Suprapubic skin (tissue), 3 donors: ENCODE data around the gene SRCAP.

Experiments used
- CTCF ChIP-seq, 2 donors: fragments of 200-600 bp in 1 of 2; fragments of 450-650 bp in 1 of 2; sonication (generic) in 1 of 2; IDR thresholded peaks; one replicate each; pipeline ENCODE4 v1.5.1; 2016 to 2019; ENCODE audit warnings: antibody characterized with exemption in 2 of 2, mild to moderate bottlenecking in 1 of 2, moderate library complexity in 1 of 2
- POLR2A ChIP-seq, 2 donors: fragments of 450-650 bp; IDR thresholded peaks; one replicate each; pipeline ENCODE4 v1.6.1; 2017; ENCODE audit warnings: antibody characterized with exemption in 2 of 2, mild to moderate bottlenecking in 2 of 2, moderate library complexity in 2 of 2

DNA sequence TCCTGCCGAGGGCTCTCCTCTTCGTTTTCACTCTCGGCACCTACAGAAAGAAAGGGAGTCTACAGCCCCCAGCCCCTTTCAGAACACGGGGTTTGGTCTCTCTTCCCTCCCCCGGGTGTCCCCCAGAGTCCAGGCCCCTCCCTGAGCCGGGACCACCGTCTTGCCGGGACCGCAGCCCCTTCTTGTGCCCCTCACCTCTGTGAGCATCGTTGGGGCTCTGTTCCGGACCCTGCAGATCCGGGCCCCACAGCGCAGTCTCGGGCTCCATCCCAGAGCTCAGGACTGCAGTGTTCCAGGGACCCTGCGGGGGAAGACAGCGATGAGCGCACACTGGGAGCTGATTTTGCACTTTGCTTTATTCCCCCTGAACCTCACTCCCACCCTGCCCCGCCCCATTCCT, 85.2 kb downstream of the SRCAP start:
- TF ChIP-seq CTCF (IDR thresholded peaks at IDR 0.05) (no peak), POLR2A (IDR thresholded peaks at IDR 0.05) (no peak)
